ENCODE measurements around the gene LENG9. TPM values are rescaled to one million over a fixed set of nuclear protein-coding genes. Genes with fewer than 3 reads are reported as not detected.
"Not testable (repeated sequence)": the region's sequence is repeated elsewhere in the genome, so short reads cannot be mapped to it uniquely, and the experiment has no call there.

Gene LENG9
- total and polyA plus RNA-seq, 2 experiments from 2014 or later, result 0.59 to 7.9 TPM

DNA sequence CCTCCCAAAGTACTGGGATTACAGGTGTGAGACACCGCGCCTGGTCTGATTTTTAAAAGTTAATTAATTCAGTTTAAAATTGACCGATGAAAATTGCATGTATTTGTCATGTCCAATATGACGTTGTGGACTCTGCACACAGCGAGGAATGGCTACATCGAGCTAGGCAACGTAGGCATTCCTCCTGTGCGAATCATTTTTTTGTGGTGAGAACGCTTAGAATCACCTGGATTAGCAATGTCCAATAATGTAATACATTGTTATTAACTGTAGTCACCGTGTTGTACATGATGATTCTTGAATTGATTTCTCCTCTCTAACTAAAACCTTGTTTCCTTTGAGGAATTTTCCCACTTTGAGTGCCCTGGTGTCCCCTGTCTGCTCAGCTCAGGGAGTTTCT is 42.5 kb upstream of the LENG9 start:
- WGBS (ENCODE audit: low lambda C conversion rate, missing lambda C conversion rate), result 74% methylated on average over 10 of the region's 10 CpGs

DNA sequence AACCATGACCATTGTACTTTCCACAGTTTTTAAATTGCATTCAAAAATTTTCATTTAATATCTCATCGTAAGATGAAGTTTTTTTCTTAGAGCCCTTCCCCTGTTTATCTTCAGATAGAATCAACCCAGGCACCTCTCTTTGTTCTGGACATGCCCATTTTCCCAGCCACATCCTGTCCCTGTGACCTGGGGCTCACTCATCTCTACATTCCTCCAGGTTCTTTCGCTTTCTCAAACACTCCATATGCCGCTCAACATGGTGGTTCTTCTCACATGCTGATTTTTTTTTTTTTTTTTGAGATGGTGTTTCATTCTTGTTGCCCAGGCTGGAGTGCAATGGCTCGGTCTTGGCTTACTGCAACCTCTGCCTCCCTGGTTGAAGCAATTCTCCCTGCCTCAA is 42.0 kb upstream of the LENG9 start:
- not testable (repeated sequence) for H3K9me3 ChIP-seq (ENCODE audit: low read depth); H3K27ac ChIP-seq; H3K4me2 ChIP-seq; H3K4me1 ChIP-seq (ENCODE audit: insufficient read depth); H3K27me3 ChIP-seq; H4K20me1 ChIP-seq (ENCODE audit: insufficient read depth, poor library complexity, severe bottlenecking); H3K36me3 ChIP-seq (replicated peaks; ENCODE audit: insufficient read depth, low read depth); H2AFZ ChIP-seq; H3K9me2 ChIP-seq (replicated peaks; ENCODE audit: insufficient read depth); DNase-seq (ENCODE audit: low spot score); H3K4me3 ChIP-seq; H3K79me2 ChIP-seq
- WGBS (ENCODE audit: low lambda C conversion rate, missing lambda C conversion rate), result 80% methylated on average over 4 of the region's 4 CpGs

More for the DNA sequence above, 42.5 kb upstream of the LENG9 start:
- Histone ChIP-seq H3K4me3 (no peak overlapping the region), H3K27ac (no peak overlapping the region), H4K20me1 (ENCODE audit: insufficient read depth, poor library complexity, severe bottlenecking) (no peaks in the 10 kb centered on the region), H3K9me3 (ENCODE audit: low read depth) (no peaks in the 10 kb centered on the region), H3K4me2 (no peak overlapping the region), H3K36me3 (replicated peaks; ENCODE audit: insufficient read depth, low read depth) (no peaks in the 10 kb centered on the region), H3K27me3 (no peaks in the 10 kb centered on the region), H3K4me1 (ENCODE audit: insufficient read depth) (no peaks in the 10 kb centered on the region), H3K79me2 (no peaks in the 10 kb centered on the region), H2AFZ (no peak overlapping the region), H3K9me2 (replicated peaks; ENCODE audit: insufficient read depth) (no peaks in the 10 kb centered on the region)
- no peak for DNase-seq (ENCODE audit: low spot score)
- TF ChIP-seq CTCF (IDR thresholded peaks at IDR 0.05; ENCODE audit: poor library complexity), result no peak
- TF ChIP-seq EZH2 (IDR thresholded peaks at IDR 0.05; ENCODE audit: borderline replicate concordance), result no peak

GRCh38 chr19:54502518-54503048 is 39.0 kb upstream of the LENG9 start, which contains the start of gene LAIR2:
TSS of gene LAIR2 (plus strand) at chr19:54502831. CDS start at chr19:54502919, 88 bp downstream.
- Histone ChIP-seq H4K20me1 (ENCODE audit: insufficient read depth, poor library complexity, severe bottlenecking) (no peaks in the 10 kb centered on the region), H3K9me3 (ENCODE audit: low read depth) (no peaks in the 10 kb centered on the region), H3K27me3 (no peaks in the 10 kb centered on the region), H3K4me1 (ENCODE audit: insufficient read depth) (no peaks in the 10 kb centered on the region), H3K4me3 (no peak within 1 kb of the TSS), H3K79me2 (no peaks in the 10 kb centered on the region), H3K27ac (no peak within 1 kb of the TSS), H3K36me3 (replicated peaks; ENCODE audit: insufficient read depth, low read depth) (no peaks in the 10 kb centered on the region), H3K9me2 (replicated peaks; ENCODE audit: insufficient read depth) (no peaks in the 10 kb centered on the region), H3K4me2 (no peak within 1 kb of the TSS), H2AFZ (no peak within 1 kb of the TSS)
- no peak for TF ChIP-seq EZH2phosphoT487 (IDR thresholded peaks at IDR 0.05; ENCODE audit: low read depth, severe bottlenecking, unreplicated experiment)
- no peak for TF ChIP-seq CTCF (IDR thresholded peaks at IDR 0.05; ENCODE audit: poor library complexity)
- no peak for TF ChIP-seq EZH2 (IDR thresholded peaks at IDR 0.05; ENCODE audit: borderline replicate concordance)
- 70% methylated on average over 14 of the region's 14 CpGs for WGBS (ENCODE audit: low lambda C conversion rate, missing lambda C conversion rate)
- DNase-seq (ENCODE audit: low spot score), result no peak

- H3K79me2 ChIP-seq; H3K4me1 ChIP-seq (ENCODE audit: insufficient read depth); H2AFZ ChIP-seq; H4K20me1 ChIP-seq (ENCODE audit: insufficient read depth, poor library complexity, severe bottlenecking); H3K27ac ChIP-seq; H3K9me2 ChIP-seq (replicated peaks; ENCODE audit: insufficient read depth); H3K4me3 ChIP-seq; H3K9me3 ChIP-seq (ENCODE audit: low read depth); DNase-seq (ENCODE audit: low spot score); H3K27me3 ChIP-seq; H3K36me3 ChIP-seq (replicated peaks; ENCODE audit: insufficient read depth, low read depth); H3K4me2 ChIP-seq: not testable (repeated sequence)
- WGBS (ENCODE audit: low lambda C conversion rate, missing lambda C conversion rate), result 66% methylated on average over 9 of the region's 9 CpGs
These were observed 34.8 kb upstream of the LENG9 start for GRCh38 chr19:54498451-54498772.

- not testable (repeated sequence) for H3K4me2 ChIP-seq; H3K27ac ChIP-seq; H3K9me2 ChIP-seq (replicated peaks; ENCODE audit: insufficient read depth); H3K36me3 ChIP-seq (replicated peaks; ENCODE audit: insufficient read depth, low read depth); H3K9me3 ChIP-seq (ENCODE audit: low read depth); H3K4me1 ChIP-seq (ENCODE audit: insufficient read depth); H3K27me3 ChIP-seq; H3K79me2 ChIP-seq; H4K20me1 ChIP-seq (ENCODE audit: insufficient read depth, poor library complexity, severe bottlenecking); H3K4me3 ChIP-seq; H2AFZ ChIP-seq; DNase-seq (ENCODE audit: low spot score)
- 71% methylated on average over 13 of the region's 15 CpGs for WGBS (ENCODE audit: low lambda C conversion rate, missing lambda C conversion rate)
These were observed 34.3 kb upstream of the LENG9 start for GRCh38 chr19:54497747-54498450.

DNA sequence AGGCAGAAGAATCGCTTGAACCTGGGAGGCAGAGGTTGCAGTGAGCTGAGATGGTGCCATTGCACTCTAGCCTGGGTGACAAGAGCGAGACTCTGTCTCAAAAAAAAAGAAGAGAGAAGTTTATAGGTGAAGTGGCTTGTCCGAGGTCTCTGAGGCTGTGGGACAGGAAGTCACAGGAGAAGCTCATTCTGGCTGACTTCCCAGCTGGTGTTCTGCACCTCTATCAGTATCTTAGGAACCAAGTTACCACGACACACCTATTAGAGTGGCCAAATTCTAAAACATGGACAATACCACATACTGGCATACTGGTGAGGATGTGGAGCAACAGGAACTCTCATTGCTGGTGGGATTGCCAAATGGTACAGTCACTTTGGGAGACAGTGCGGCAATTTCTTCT is 31.7 kb upstream of the LENG9 start:
- not testable (repeated sequence) for H3K4me1 ChIP-seq (ENCODE audit: insufficient read depth); H3K79me2 ChIP-seq

More for the DNA sequence above, 31.7 kb upstream of the LENG9 start:
- H3K9me3 ChIP-seq (ENCODE audit: low read depth); DNase-seq (ENCODE audit: low spot score); H3K27me3 ChIP-seq; H3K4me3 ChIP-seq; H4K20me1 ChIP-seq (ENCODE audit: insufficient read depth, poor library complexity, severe bottlenecking); H3K4me2 ChIP-seq; H3K36me3 ChIP-seq (replicated peaks; ENCODE audit: insufficient read depth, low read depth); H3K9me2 ChIP-seq (replicated peaks; ENCODE audit: insufficient read depth); H2AFZ ChIP-seq; H3K27ac ChIP-seq: not testable (repeated sequence)
- WGBS (ENCODE audit: low lambda C conversion rate, missing lambda C conversion rate), result 63% methylated on average over 5 of the region's 5 CpGs

Measured in hepatocyte (in vitro differentiated cells).